HEK293 (cell line): ENCODE measurements around the gene CD300LG.

ENCODE experiments used
- CTCF ChIA-PET: fragments of 350-600 bp; formaldehyde crosslinking; extraction: SDS; loops from one replicate; lab custom pipeline; 2021; ENCODE audit warnings: antibody characterized with exemption; lab: Yijun Ruan, JAX
- POLR2A ChIA-PET: fragments of 300-600 bp; formaldehyde crosslinking; extraction: SDS; loops from one replicate; lab custom pipeline; 2020; ENCODE audit warnings: antibody characterized with exemption, inconsistent platforms; lab: Yijun Ruan, JAX
- H3K27ac ChIP-seq: fragments of 200-500 bp; sonication (Bioruptor generic); 2 replicates; pipeline ENCODE4 v1.5.1; 2014; ENCODE audit warnings: low read depth, low read length, control low read depth, inconsistent platforms; ENCODE audit errors: extremely low read depth
- H3K36me3 ChIP-seq, 2 experiments: fragments of 200-500 bp in 1 of 2; sonication (Bioruptor generic) in 1 of 2; 1 replicate in 1 of 2; 2 replicates in 1 of 2; pipeline ENCODE4 v1.5.1; 2014 to 2017; ENCODE audit warnings: inconsistent platforms in 2 of 2, low read length in 2 of 2; ENCODE audit not compliant: control insufficient read depth in 2 of 2, insufficient read depth in 1 of 2
- H3K4me1 ChIP-seq: fragments of 200-500 bp; sonication (Bioruptor generic); 2 replicates; pipeline ENCODE4 v1.5.1; 2014; ENCODE audit warnings: mild to moderate bottlenecking, low read length, inconsistent platforms; ENCODE audit not compliant: control insufficient read depth, insufficient read depth
- H3K4me3 ChIP-seq: 2 replicates; pipeline ENCODE4 v1.5.1; 2011; ENCODE audit warnings: low read depth, mild to moderate bottlenecking, control low read depth, low read length, moderate library complexity
- H3K9me3 ChIP-seq: fragments of 200-500 bp; sonication (Bioruptor generic); 2 replicates; pipeline ENCODE4 v1.5.1; 2014; ENCODE audit warnings: low read depth, low read length, inconsistent platforms; ENCODE audit not compliant: control insufficient read depth, insufficient read depth
- BCL11A ChIP-seq: fragments of 450-650 bp; formaldehyde crosslinking; IDR thresholded peaks from 2 replicates; pipeline ENCODE4 v1.5.1; 2016; ENCODE audit warnings: low read depth, missing biosample characterization, missing genetic modification characterization
- KLF17 ChIP-seq: fragments of 450-650 bp; formaldehyde crosslinking; IDR thresholded peaks from 2 replicates; pipeline ENCODE4 v1.5.1; 2016; ENCODE audit warnings: missing biosample characterization, missing genetic modification characterization
- PRDM4 ChIP-seq: fragments of 450-650 bp; formaldehyde crosslinking; IDR thresholded peaks from 2 replicates; pipeline ENCODE4 v1.5.1; 2017; ENCODE audit warnings: missing biosample characterization, missing genetic modification characterization
- ZBTB17 ChIP-seq: fragments of 450-650 bp; formaldehyde crosslinking; IDR thresholded peaks from 2 replicates; pipeline ENCODE4 v1.5.1; 2016; ENCODE audit warnings: missing biosample characterization, missing genetic modification characterization
- ZBTB26 ChIP-seq: fragments of 450-650 bp; formaldehyde crosslinking; optimal IDR thresholded peaks from 2 replicates; pipeline ENCODE3; 2016; ENCODE audit warnings: missing biosample characterization, mild to moderate bottlenecking, missing genetic modification characterization
- ZFP37 ChIP-seq: fragments of 450-650 bp; formaldehyde crosslinking; IDR thresholded peaks from 2 replicates; pipeline ENCODE4 v1.5.1; 2016; ENCODE audit warnings: missing biosample characterization, missing genetic modification characterization
- ZIC2 ChIP-seq: fragments of 450-650 bp; formaldehyde crosslinking; IDR thresholded peaks from 2 replicates; pipeline ENCODE4 v1.5.1; 2016; ENCODE audit warnings: missing biosample characterization, missing genetic modification characterization
- ZNF133 ChIP-seq: fragments of 450-650 bp; formaldehyde crosslinking; IDR thresholded peaks from 2 replicates; pipeline ENCODE4 v1.5.1; 2016; ENCODE audit warnings: missing biosample characterization, missing genetic modification characterization
- ZNF214 ChIP-seq: fragments of 450-650 bp; formaldehyde crosslinking; IDR thresholded peaks from 2 replicates; pipeline ENCODE4 v1.5.1; 2017; ENCODE audit warnings: missing biosample characterization, mild to moderate bottlenecking, missing genetic modification characterization, borderline replicate concordance
- ZNF391 ChIP-seq: fragments of 450-650 bp; formaldehyde crosslinking; IDR thresholded peaks from 2 replicates; pipeline ENCODE4 v1.5.1; 2016; ENCODE audit warnings: low read depth, missing biosample characterization, missing genetic modification characterization, borderline replicate concordance
- ZNF426 ChIP-seq: fragments of 450-650 bp; formaldehyde crosslinking; IDR thresholded peaks from 2 replicates; pipeline ENCODE4 v1.5.1; 2017; ENCODE audit warnings: missing biosample characterization, missing genetic modification characterization, mild to moderate bottlenecking, inconsistent platforms, moderate library complexity
- TF ChIP-seq, protein P1 (sequence below): fragments of 450-650 bp; formaldehyde crosslinking; IDR thresholded peaks from 2 replicates; pipeline ENCODE4 v1.5.1; 2016; ENCODE audit warnings: missing biosample characterization, missing genetic modification characterization, low read depth

Gene CD300LG

GRCh38 chr17:43822570-43823190 lies 24.3 kb upstream of the CD300LG start:
- no peak overlapping the region for H3K27ac ChIP-seq
- no peak for TF ChIP-seq BCL11A (tag by site-specific recombination)
- TF ChIP-seq KLF17 (tag by site-specific recombination): no peak
- peak; percentile 31 for TF ChIP-seq ZIC2 (tag by site-specific recombination)
- TF ChIP-seq PRDM4 (tag by site-specific recombination): no peak
- TF ChIP-seq ZNF426 (tag by site-specific recombination): no peak
- no peak for TF ChIP-seq ZFP37 (tag by site-specific recombination)
- TF ChIP-seq, all 188 proteins: peak for 1
- H3K4me3 ChIP-seq: no peak overlapping the region
- H3K9me3 ChIP-seq: no peaks in the 10 kb centered on the region
- CTCF ChIA-PET: interaction anchor here (0.5 to 1.7 kb wide), 4 partner anchors 9 to 284 kb away, joined by 3 to 11 read pairs (median 3); partner anchors contain the start of gene CD300LG
- H3K4me1 ChIP-seq: no peaks in the 10 kb centered on the region
- H3K36me3 ChIP-seq: peaks cover 21 to 71% of the 10 kb centered on the region in 2 experiments
- POLR2A ChIA-PET: interaction anchor here (0.7 kb wide), 1 partner anchor 10 kb away, joined by 3 read pairs; no protein-coding TSS in a partner anchor

DNA sequence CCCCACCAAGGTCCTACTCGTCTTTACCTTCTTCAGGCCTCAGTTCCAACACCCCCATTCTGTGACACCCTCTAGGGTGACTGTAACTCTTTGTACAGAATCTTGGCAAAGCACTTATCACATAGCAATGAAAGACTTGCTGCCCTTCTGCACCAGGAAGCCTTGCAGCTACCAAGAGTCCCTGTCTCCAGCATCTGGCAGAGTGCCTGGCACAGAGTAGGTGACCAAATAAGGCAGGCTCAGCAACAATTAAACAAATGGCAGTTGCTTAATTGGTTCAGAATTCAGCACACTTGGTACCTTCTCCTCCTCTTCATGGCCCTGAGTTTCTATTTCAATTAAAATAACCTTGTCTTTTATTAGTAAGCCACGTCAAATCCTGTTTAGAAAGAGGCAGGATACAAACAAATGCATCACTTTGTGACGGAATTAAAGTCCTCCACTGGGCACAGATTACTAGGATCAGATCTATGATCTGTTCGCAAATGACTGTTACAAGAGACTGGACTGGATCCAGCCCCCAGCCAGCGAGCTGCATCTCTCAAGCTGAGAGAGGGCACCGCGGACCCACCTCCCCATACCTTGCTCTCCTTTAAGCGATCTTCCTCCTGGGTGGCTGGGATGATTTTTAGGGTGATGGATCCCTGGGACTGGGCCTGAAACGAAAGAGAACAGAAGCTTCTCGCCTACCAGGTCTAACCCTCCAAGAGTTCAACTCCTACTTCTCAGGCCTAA lies 23.5 kb upstream of the CD300LG start:
- ChIA-PET CTCF (interaction anchor here (0.6 to 1.7 kb wide), 2 partner anchors 23 to 120 kb away, joined by 3 to 11 read pairs; partner anchors contain the start of gene CD300LG), POLR2A (no interaction called here)
- no peaks in the 10 kb centered on the region for H3K9me3 ChIP-seq
- peaks cover 21 to 75% of the 10 kb centered on the region in 2 experiments for H3K36me3 ChIP-seq
- H3K4me3 ChIP-seq: no peak overlapping the region
- no peaks in the 10 kb centered on the region for H3K4me1 ChIP-seq
- TF ChIP-seq ZNF391 (tag by site-specific recombination) (no peak), ZBTB26 (tag by site-specific recombination) (no peak), ZNF214 (no peak), ZBTB17 (tag by site-specific recombination) (no peak), ZNF133 (no peak)
- H3K27ac ChIP-seq: no peak overlapping the region

GRCh38 chr17:43825567-43825966 lies 21.4 kb upstream of the CD300LG start:
- POLR2A ChIA-PET: interaction anchor here (1.0 kb wide), 1 partner anchor 178 kb away, joined by 4 read pairs; no protein-coding TSS in a partner anchor
- CTCF ChIA-PET: interaction anchor here (0.9 to 1.2 kb wide), 2 partner anchors 15 to 59 kb away, joined by 3 read pairs; no protein-coding TSS in a partner anchor
- peaks cover 18 to 87% of the 10 kb centered on the region in 2 experiments for H3K36me3 ChIP-seq
- H3K9me3 ChIP-seq: no peaks in the 10 kb centered on the region
- TF ChIP-seq, protein P1, sequence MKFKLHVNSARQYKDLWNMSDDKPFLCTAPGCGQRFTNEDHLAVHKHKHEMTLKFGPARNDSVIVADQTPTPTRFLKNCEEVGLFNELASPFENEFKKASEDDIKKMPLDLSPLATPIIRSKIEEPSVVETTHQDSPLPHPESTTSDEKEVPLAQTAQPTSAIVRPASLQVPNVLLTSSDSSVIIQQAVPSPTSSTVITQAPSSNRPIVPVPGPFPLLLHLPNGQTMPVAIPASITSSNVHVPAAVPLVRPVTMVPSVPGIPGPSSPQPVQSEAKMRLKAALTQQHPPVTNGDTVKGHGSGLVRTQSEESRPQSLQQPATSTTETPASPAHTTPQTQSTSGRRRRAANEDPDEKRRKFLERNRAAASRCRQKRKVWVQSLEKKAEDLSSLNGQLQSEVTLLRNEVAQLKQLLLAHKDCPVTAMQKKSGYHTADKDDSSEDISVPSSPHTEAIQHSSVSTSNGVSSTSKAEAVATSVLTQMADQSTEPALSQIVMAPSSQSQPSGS: no peak
- H3K4me1 ChIP-seq: no peaks in the 10 kb centered on the region
- no peak overlapping the region for H3K27ac ChIP-seq
- H3K4me3 ChIP-seq: no peak overlapping the region
